KMS-11 (cell line): ENCODE measurements around the gene FAAP20.
"Not testable (repeated sequence)": the region's sequence is repeated elsewhere in the genome, so short reads cannot be mapped to it uniquely, and the experiment has no call there.

Experiments used
- H2AFZ ChIP-seq: fragments of 200-600 bp; sonication (generic); 2 replicates; pipeline ENCODE4 v1.6.1; 2016; ENCODE audit warnings: antibody characterized with exemption, mixed run types, low read depth
- H3K27ac ChIP-seq: fragments of 200-600 bp; sonication (generic); 2 replicates; pipeline ENCODE4 v1.6.1; 2016; ENCODE audit warnings: mild to moderate bottlenecking, mixed run types
- H3K27me3 ChIP-seq: fragments of 200-600 bp; sonication (generic); 2 replicates; pipeline ENCODE4 v1.6.1; 2017; ENCODE audit warnings: mild to moderate bottlenecking, low read depth, mixed run types, moderate library complexity; ENCODE audit not compliant: insufficient read depth
- H3K36me3 ChIP-seq: fragments of 200-600 bp; sonication (generic); 2 replicates; pipeline ENCODE4 v1.6.1; 2017; ENCODE audit warnings: mild to moderate bottlenecking, mixed run types; ENCODE audit not compliant: insufficient read depth
- H3K4me1 ChIP-seq: fragments of 200-600 bp; sonication (generic); 2 replicates; pipeline ENCODE4 v1.6.1; 2016; ENCODE audit warnings: mild to moderate bottlenecking, low read depth, mixed run types; ENCODE audit not compliant: poor library complexity, severe bottlenecking
- H3K4me2 ChIP-seq: fragments of 200-600 bp; sonication (generic); 2 replicates; pipeline ENCODE4 v1.7.0; 2016; ENCODE audit warnings: mild to moderate bottlenecking, mixed run types
- H3K4me3 ChIP-seq: fragments of 200-600 bp; sonication (generic); IDR thresholded peaks from 2 replicates; pipeline ENCODE4 v1.6.1; 2017; ENCODE audit warnings: low read depth, low read length, mixed read lengths; ENCODE audit not compliant: insufficient read depth
- H3K79me2 ChIP-seq: fragments of 200-600 bp; sonication (generic); 2 replicates; pipeline ENCODE4 v1.6.1; 2016; ENCODE audit warnings: low read depth, mixed run types; ENCODE audit not compliant: insufficient read depth
- H3K9ac ChIP-seq: fragments of 200-600 bp; sonication (generic); 2 replicates; pipeline ENCODE4 v1.6.1; 2016; ENCODE audit warnings: mild to moderate bottlenecking, mixed run types
- H4K20me1 ChIP-seq: fragments of 200-600 bp; sonication (generic); 2 replicates; pipeline ENCODE4 v1.6.1; 2016; ENCODE audit warnings: mild to moderate bottlenecking, mixed run types; ENCODE audit not compliant: insufficient read depth
- TF ChIP-seq, protein P1 (sequence below): fragments of 200-600 bp; sonication (generic); conservative IDR thresholded peaks from 2 replicates; pipeline ENCODE4 v1.6.1; 2017; ENCODE audit warnings: low read depth, mild to moderate bottlenecking, antibody characterized with exemption, low read length, moderate library complexity, mixed read lengths

Gene FAAP20

GRCh38 chr1:2152954-2153353 lies 41.6 kb downstream of the FAAP20 start:
- Histone ChIP-seq H2AFZ (no peak overlapping the region), H3K4me3 (no peak overlapping the region), H3K27ac (no peak overlapping the region), H3K36me3 (no peaks in the 10 kb centered on the region), H3K9ac (no peak overlapping the region), H4K20me1 (no peaks in the 10 kb centered on the region), H3K4me1 (no peaks in the 10 kb centered on the region), H3K27me3 (peaks cover 57% of the 10 kb centered on the region; the same call in 1 of the 2 replicates), H3K4me2 (no peak overlapping the region), H3K79me2 (no peaks in the 10 kb centered on the region)
- TF ChIP-seq, protein P1, sequence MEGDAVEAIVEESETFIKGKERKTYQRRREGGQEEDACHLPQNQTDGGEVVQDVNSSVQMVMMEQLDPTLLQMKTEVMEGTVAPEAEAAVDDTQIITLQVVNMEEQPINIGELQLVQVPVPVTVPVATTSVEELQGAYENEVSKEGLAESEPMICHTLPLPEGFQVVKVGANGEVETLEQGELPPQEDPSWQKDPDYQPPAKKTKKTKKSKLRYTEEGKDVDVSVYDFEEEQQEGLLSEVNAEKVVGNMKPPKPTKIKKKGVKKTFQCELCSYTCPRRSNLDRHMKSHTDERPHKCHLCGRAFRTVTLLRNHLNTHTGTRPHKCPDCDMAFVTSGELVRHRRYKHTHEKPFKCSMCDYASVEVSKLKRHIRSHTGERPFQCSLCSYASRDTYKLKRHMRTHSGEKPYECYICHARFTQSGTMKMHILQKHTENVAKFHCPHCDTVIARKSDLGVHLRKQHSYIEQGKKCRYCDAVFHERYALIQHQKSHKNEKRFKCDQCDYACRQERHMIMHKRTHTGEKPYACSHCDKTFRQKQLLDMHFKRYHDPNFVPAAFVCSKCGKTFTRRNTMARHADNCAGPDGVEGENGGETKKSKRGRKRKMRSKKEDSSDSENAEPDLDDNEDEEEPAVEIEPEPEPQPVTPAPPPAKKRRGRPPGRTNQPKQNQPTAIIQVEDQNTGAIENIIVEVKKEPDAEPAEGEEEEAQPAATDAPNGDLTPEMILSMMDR, result no peak

GRCh38 chr1:2151911-2152310 lies 42.7 kb downstream of the FAAP20 start:
- no peaks in the 10 kb centered on the region for H4K20me1 ChIP-seq
- no peak overlapping the region for H3K9ac ChIP-seq
- TF ChIP-seq, protein P1, result no peak
- H3K27me3 ChIP-seq, result peaks cover 49% of the 10 kb centered on the region; the same call in 1 of the 2 replicates
- no peaks in the 10 kb centered on the region for H3K79me2 ChIP-seq
- no peaks in the 10 kb centered on the region for H3K4me1 ChIP-seq
- H3K4me2 ChIP-seq, result no peak overlapping the region
- no peak overlapping the region for H2AFZ ChIP-seq
- H3K4me3 ChIP-seq, result no peak overlapping the region
- no peak overlapping the region for H3K27ac ChIP-seq
- H3K36me3 ChIP-seq, result no peaks in the 10 kb centered on the region

DNA sequence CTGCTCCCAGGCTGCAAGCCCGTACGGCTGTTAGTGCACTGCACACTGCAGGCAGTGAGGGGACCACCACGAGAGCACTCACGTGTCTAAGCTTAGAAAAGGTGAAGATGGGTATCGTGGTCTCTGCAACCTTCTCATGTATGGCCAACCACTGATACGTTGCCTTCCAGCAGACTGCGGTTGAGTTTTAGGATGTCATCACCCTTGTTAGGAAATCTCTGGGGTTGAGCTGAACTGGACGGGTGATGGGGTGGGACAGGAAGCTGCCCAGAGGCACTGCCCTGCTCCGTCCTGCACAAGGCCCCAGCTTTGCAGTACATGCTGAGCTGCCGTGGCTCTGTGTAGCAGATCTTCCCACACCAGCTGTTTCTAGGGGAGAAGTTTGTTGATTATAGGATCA lies 43.3 kb downstream of the FAAP20 start:
- no peaks in the 10 kb centered on the region for H4K20me1 ChIP-seq
- TF ChIP-seq, protein P1, result no peak
- H3K27me3 ChIP-seq, result peaks cover 45% of the 10 kb centered on the region; the same call in 1 of the 2 replicates
- H3K4me1 ChIP-seq, result no peaks in the 10 kb centered on the region
- H3K36me3 ChIP-seq, result no peaks in the 10 kb centered on the region
- no peak overlapping the region for H2AFZ ChIP-seq
- no peak overlapping the region for H3K4me3 ChIP-seq
- H3K79me2 ChIP-seq, result no peaks in the 10 kb centered on the region
- H3K4me2 ChIP-seq, result no peak overlapping the region
- no peak overlapping the region for H3K27ac ChIP-seq
- no peak overlapping the region for H3K9ac ChIP-seq

GRCh38 chr1:2150801-2151200 lies 43.8 kb downstream of the FAAP20 start:
- Histone ChIP-seq H3K27ac (no peak overlapping the region), H4K20me1 (no peaks in the 10 kb centered on the region), H3K27me3 (peaks cover 46% of the 10 kb centered on the region; the same call in 1 of the 2 replicates), H3K4me2 (no peak overlapping the region), H3K4me1 (no peaks in the 10 kb centered on the region), H2AFZ (no peak overlapping the region), H3K4me3 (no peak overlapping the region), H3K36me3 (no peaks in the 10 kb centered on the region), H3K79me2 (no peaks in the 10 kb centered on the region), H3K9ac (no peak overlapping the region)
- TF ChIP-seq, protein P1, result no peak

DNA sequence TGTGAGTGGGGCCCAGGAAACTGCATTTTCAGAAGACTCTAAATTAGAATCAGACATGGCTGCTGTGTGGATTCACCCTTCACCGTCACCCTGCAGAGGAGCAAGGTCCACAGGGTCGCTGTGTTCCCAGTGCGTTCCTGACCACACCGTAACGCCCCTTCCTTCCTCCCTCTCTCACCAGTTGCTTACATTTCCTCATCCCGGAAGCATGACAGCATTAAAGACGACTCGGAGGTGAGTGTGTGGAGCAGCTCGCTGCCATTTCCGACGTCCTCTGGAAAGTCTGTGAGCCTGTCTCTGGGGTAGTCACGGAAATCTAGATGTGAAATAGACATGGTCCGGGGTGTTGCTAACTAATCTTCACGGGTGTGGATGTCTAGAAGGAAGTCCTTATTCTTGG lies 45.9 kb downstream of the FAAP20 start:
- H2AFZ ChIP-seq, result no peak overlapping the region
- H3K27me3 ChIP-seq, result peaks cover 36% of the 10 kb centered on the region; the same call in 1 of the 2 replicates
- H3K4me2 ChIP-seq, result no peak overlapping the region
- no peaks in the 10 kb centered on the region for H3K79me2 ChIP-seq
- no peaks in the 10 kb centered on the region for H4K20me1 ChIP-seq
- no peak overlapping the region for H3K9ac ChIP-seq
- TF ChIP-seq, protein P1, result no peak
- no peak overlapping the region for H3K4me3 ChIP-seq
- H3K4me1 ChIP-seq, result no peaks in the 10 kb centered on the region
- no peak overlapping the region for H3K27ac ChIP-seq
- H3K36me3 ChIP-seq, result no peaks in the 10 kb centered on the region

DNA sequence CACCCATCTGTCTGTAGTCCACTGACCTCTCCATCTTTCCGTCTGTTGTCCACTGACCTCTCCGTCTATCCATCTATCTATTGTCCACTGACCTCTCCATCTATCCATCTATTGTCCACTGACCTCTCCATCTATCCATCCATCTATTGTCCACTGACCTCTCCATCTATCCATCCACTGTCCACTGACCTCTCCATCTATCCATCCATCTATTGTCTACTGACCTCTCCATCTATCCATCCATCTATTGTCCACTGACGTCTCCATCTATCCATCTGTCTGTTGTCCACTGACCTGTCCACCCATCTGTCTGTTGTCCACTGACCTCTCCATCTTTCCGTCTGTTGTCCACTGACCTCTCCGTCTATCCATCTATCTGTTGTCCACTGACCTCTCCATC lies 46.7 kb downstream of the FAAP20 start:
- H3K79me2 ChIP-seq, H3K9ac ChIP-seq, H3K36me3 ChIP-seq, H3K4me2 ChIP-seq, H2AFZ ChIP-seq, H4K20me1 ChIP-seq, H3K4me3 ChIP-seq, H3K27ac ChIP-seq, H3K4me1 ChIP-seq: not testable (repeated sequence)
- peaks cover 41% of the 10 kb centered on the region; the same call in 1 of the 2 replicates for H3K27me3 ChIP-seq
